ENCODE data around the gene BST1.

GRCh38 chr4:15683143-15683495 lies 19.7 kb upstream of the BST1 start:
- TF ChIP-seq CTCF (IDR thresholded peaks at IDR 0.05; ENCODE audit: low read depth, low read length, poor library complexity, severe bottlenecking) (no peak), EZH2phosphoT487 (IDR thresholded peaks at IDR 0.05; ENCODE audit: borderline replicate concordance, low read length) (no peak)

Data from DOHH2 (cell line).